ENCODE measurements around the gene ASPA. TPM values are rescaled to one million over a fixed set of nuclear protein-coding genes. Genes with fewer than 3 reads are reported as not detected.
A peak's percentile ranks its signal among the peaks of the same experiment; 100 is the strongest.

Gene ASPA
- total RNA-seq, 2 donors from 2014 or later: 0.59 to 2.0 TPM

DNA sequence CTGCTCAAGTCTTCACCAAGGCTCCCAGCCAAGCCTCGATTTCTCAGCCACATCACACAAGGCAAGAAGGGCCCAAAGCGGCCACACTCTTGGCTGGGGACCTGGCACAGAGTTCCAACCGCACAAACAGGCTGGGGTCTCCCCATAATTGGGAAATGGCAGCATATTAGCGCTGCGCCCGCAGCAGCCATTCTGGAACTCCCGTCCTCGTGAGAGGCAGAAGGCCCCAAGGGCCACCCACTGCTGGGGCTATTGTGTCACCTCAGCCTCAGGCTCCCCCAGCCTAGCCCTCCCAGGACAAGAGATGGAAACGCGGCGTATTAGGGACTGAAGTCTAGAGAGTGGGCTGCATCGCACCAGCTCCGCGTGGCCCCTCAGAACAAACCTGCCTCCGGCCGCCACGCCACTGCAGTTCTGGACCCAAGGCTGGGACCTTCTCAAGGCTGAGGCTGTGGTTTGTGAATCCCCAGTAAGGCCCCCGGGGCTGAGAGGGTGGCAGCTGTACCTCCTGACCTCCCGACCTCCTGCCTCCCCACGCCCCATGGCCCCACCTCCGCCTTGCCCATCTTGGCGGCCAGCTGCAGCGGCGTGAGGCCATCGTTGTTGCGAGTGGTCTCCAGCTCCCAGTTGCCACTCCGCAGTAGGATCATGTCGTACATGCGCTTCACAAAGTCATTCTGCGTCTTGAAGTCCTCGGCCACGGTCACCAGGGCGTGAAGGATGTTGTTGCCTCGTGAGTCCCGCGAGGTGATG, 56.5 kb downstream of the ASPA start:
- Histone ChIP-seq H3K27me3 (no peaks in the 10 kb centered on the region), H3K36me3 (no peaks in the 10 kb centered on the region), H3K9ac (ENCODE audit: low read depth in 2 of 2, low read length in 2 of 2) (no peak overlapping the region), H3K4me3 (no peak overlapping the region), H3K4me1 (no peaks in the 10 kb centered on the region), H3K9me3 (no peaks in the 10 kb centered on the region), H3K27ac (no peak overlapping the region)
- DNase-seq: no peak
- TF ChIP-seq, protein P1, sequence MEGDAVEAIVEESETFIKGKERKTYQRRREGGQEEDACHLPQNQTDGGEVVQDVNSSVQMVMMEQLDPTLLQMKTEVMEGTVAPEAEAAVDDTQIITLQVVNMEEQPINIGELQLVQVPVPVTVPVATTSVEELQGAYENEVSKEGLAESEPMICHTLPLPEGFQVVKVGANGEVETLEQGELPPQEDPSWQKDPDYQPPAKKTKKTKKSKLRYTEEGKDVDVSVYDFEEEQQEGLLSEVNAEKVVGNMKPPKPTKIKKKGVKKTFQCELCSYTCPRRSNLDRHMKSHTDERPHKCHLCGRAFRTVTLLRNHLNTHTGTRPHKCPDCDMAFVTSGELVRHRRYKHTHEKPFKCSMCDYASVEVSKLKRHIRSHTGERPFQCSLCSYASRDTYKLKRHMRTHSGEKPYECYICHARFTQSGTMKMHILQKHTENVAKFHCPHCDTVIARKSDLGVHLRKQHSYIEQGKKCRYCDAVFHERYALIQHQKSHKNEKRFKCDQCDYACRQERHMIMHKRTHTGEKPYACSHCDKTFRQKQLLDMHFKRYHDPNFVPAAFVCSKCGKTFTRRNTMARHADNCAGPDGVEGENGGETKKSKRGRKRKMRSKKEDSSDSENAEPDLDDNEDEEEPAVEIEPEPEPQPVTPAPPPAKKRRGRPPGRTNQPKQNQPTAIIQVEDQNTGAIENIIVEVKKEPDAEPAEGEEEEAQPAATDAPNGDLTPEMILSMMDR (IDR thresholded peaks at IDR 0.05): no peak
- intact Hi-C loops (cut with DNase I): loop anchor here (10.0 kb wide), 1 partner anchor 113 kb away; no protein-coding TSS in a partner anchor

- intact Hi-C loops (cut with DNase I): loop anchor here (10.0 kb wide), 1 partner anchor 112 kb away; no protein-coding TSS in a partner anchor
- TF ChIP-seq, protein P1 (IDR thresholded peaks at IDR 0.05): no peak
- Histone ChIP-seq H3K9me3 (no peaks in the 10 kb centered on the region), H3K27me3 (no peaks in the 10 kb centered on the region), H3K9ac (ENCODE audit: low read depth in 2 of 2, low read length in 2 of 2) (no peak overlapping the region), H3K4me3 (no peak overlapping the region), H3K36me3 (no peaks in the 10 kb centered on the region), H3K27ac (no peak overlapping the region), H3K4me1 (no peaks in the 10 kb centered on the region)
- DNase-seq: no peak
These were observed 57.0 kb downstream of the ASPA start for GRCh38 chr17:3532859-3533142.

GRCh38 chr17:3533752-3534151, 58.0 kb downstream of the ASPA start:
- Histone ChIP-seq H3K9me3 (no peaks in the 10 kb centered on the region), H3K36me3 (no peaks in the 10 kb centered on the region), H3K4me3 (no peak overlapping the region), H3K27me3 (no peaks in the 10 kb centered on the region), H3K27ac (no peak overlapping the region), H3K9ac (ENCODE audit: low read depth in 2 of 2, low read length in 2 of 2) (no peak overlapping the region), H3K4me1 (no peaks in the 10 kb centered on the region)
- intact Hi-C loops (cut with DNase I): loop anchor here (10.0 kb wide), 1 partner anchor 111 kb away; no protein-coding TSS in a partner anchor
- DNase-seq: no peak
- TF ChIP-seq, protein P1 (IDR thresholded peaks at IDR 0.05): no peak

DNA sequence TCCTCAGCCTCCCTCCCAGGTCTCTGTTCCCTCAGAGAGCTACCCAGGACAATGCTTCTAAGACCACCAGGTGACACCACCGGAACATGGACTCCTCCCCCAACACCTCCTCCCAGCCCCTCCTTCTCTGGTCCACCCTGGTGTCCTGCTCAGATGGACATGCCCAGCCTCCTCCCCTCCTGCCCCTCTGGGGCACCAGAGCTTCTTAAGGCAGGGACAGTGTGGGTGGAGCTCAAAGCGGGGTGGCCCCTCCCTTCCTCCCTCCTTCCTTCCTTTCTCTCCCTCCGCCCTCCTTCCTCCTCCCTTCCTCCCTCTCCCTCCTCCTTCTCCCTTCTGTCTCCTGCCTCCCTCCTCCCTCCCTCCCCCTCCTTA, 59.1 kb downstream of the ASPA start:
- Histone ChIP-seq H3K4me3 (no peak overlapping the region), H3K4me1 (no peaks in the 10 kb centered on the region), H3K9ac (ENCODE audit: low read depth in 2 of 2, low read length in 2 of 2) (no peak overlapping the region), H3K9me3 (no peaks in the 10 kb centered on the region), H3K36me3 (no peaks in the 10 kb centered on the region), H3K27ac (no peak overlapping the region), H3K27me3 (no peaks in the 10 kb centered on the region)
- peak; percentile 41 for DNase-seq
- intact Hi-C loops (cut with DNase I): loop anchor here (10.0 kb wide), 1 partner anchor 110 kb away; no protein-coding TSS in a partner anchor
- TF ChIP-seq, protein P1 (IDR thresholded peaks at IDR 0.05): no peak

- no peak overlapping the region for H3K27ac ChIP-seq
- TF ChIP-seq, protein P1 (IDR thresholded peaks at IDR 0.05): peak; percentile 70
- intact Hi-C loops (cut with DNase I): loop anchor here (10.0 kb wide), 1 partner anchor 109 kb away; no protein-coding TSS in a partner anchor
These were observed 59.6 kb downstream of the ASPA start for GRCh38 chr17:3535253-3535995.

More at GRCh38 chr17:3535253-3535995, 59.6 kb downstream of the ASPA start:
- no peaks in the 10 kb centered on the region for H3K4me1 ChIP-seq
- no peaks in the 10 kb centered on the region for H3K27me3 ChIP-seq
- H3K9ac ChIP-seq (ENCODE audit: low read depth in 2 of 2, low read length in 2 of 2): peak overlapping the region; percentile 46 to 48
- H3K4me3 ChIP-seq: peak overlapping the region; percentile 21
- H3K36me3 ChIP-seq: no peaks in the 10 kb centered on the region
- DNase-seq: peak; percentile 51
- H3K9me3 ChIP-seq: no peaks in the 10 kb centered on the region
